HG03571 (cell line): ENCODE data around the gene SH3RF1.

Experiments
- ATAC-seq: cut with Tn5 transposase; IDR thresholded peaks from one replicate; pipeline ENCODE4 v1.9.1; 2021; ENCODE audit not compliant: unreplicated experiment

The SH3RF1 gene

GRCh38 chr4:169048868-169049414 is 221.8 kb downstream of the SH3RF1 start:
- ATAC-seq, result no peak

- no peak for ATAC-seq
These were observed 222.8 kb downstream of the SH3RF1 start for GRCh38 chr4:169047956-169048355.

- ATAC-seq, result no peak
These were observed 224.7 kb downstream of the SH3RF1 start for GRCh38 chr4:169045862-169046584.

DNA sequence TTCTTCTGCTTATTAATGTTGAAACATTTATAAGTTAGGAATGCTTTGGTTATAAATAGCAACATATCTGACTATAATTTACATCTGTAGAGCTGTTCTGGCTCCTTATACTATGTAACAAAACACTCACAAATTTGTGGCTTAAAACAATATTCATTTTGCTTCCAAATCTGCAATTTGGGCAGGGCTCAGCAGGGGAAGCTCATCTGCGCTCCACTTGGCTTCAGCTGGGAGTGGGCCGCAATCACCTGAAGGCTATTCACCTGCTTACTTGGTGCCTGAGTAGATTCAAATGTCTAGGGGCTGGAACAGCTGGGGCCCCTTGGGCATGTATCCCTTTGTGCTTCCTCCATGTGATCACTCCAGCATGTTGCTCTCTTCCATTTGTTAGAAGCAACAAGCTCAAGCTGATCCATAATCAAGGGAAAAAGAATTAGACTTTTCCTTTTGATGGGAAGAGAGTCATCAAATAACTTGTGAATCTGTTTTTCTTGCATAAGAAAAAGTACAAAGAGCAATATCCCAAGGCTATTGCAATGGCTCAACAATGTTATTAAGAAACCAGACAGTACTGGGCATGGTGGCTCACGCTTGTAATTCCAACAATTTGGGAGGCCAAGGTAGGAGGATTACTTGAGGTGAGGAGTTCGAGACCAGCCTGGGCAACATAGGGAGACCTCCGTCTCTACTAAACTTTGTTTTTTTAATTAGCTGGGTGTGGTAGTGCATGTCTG is 225.9 kb downstream of the SH3RF1 start:
- no peak for ATAC-seq
